Choroid plexus epithelial cell (primary cell): Measurements from ENCODE around the gene CPNE9.

Source experiments
- DNase-seq: peaks from one replicate; pipeline ENCODE4 v3.0.0-alpha.2; 2010; ENCODE audit warnings: low read depth
- H3K4me3 ChIP-seq: 2 replicates; pipeline ENCODE4 v1.5.1; 2011; ENCODE audit warnings: low read depth, mild to moderate bottlenecking, control low read depth, low read length, moderate library complexity
- CTCF ChIP-seq: conservative IDR thresholded peaks from 2 replicates; pipeline ENCODE4 v1.5.1; 2011; ENCODE audit warnings: low read depth, mild to moderate bottlenecking, control low read depth, inconsistent platforms, low read length, moderate library complexity

CPNE9 gene

DNA sequence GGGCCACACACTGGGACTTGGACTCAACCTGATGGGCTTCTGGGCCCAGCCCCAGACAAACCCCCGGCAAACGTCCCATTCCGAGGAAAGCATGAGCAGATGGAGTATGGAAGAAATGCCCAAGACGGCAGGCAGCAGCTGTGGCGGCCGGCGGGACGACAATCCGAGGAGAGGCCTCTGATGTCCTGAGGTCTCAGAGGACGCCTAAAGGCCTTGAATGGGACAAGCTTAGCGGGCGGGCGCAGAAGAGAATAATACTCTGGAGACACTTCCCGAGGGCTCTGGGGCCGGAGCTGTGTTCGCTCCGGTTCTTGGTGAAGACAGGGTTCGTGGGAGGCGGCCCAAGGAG is 45.6 kb downstream of the CPNE9 start:
- peak overlapping the region; percentile 60 for H3K4me3 ChIP-seq
- DNase-seq = no peak
- no peak for TF ChIP-seq CTCF

DNA sequence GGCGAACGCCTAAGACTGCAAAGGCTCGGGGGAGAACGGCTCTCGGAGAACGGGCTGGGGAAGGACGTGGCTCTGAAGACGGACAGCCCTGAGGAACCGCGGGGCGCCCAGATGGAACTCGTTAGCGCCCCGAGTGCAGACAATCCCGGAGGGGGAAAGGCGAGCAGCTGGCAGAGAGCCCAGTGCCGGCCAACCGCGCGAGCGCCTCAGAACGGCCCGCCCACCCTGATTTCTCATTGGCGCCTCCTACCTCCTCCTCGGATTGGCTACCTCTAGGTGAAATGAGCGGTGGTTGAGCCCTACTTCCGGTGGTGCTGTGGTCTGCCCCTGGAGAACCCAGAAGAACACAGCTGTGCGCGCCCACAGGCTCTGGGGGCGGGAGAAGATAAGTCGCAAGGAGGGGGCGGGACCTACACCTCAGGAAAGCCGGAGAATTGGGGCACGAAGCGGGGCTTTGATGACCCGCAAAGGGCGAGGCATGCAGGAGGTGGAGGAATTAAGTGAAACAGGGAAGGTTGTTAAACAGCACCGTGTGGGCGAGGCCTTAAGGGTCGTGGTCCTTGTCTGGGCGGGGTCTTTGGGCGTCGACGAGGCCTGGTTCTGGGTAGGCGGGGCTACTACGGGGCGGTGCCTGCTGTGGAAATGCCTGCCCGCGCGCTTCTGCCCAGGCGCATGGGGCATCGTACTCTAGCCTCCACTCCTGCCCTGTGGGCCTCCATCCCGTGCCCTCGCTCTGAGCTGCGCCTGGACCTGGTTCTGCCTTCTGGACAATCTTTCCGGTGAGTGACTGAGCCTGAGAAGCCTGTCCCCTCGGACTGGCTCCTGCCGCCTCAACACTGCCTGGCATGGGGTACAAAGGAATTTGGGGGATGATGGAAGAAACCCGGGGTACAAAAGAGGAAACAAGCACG is 46.3 kb downstream of the CPNE9 start, which contains the start of gene OGG1:
Gene OGG1 (plus strand): TSS at position 308 of the 911 bp plus-strand sequence. CDS start 335 bp downstream, at position 643.
- peak; percentile 99 for DNase-seq
- no peak for TF ChIP-seq CTCF

DNA sequence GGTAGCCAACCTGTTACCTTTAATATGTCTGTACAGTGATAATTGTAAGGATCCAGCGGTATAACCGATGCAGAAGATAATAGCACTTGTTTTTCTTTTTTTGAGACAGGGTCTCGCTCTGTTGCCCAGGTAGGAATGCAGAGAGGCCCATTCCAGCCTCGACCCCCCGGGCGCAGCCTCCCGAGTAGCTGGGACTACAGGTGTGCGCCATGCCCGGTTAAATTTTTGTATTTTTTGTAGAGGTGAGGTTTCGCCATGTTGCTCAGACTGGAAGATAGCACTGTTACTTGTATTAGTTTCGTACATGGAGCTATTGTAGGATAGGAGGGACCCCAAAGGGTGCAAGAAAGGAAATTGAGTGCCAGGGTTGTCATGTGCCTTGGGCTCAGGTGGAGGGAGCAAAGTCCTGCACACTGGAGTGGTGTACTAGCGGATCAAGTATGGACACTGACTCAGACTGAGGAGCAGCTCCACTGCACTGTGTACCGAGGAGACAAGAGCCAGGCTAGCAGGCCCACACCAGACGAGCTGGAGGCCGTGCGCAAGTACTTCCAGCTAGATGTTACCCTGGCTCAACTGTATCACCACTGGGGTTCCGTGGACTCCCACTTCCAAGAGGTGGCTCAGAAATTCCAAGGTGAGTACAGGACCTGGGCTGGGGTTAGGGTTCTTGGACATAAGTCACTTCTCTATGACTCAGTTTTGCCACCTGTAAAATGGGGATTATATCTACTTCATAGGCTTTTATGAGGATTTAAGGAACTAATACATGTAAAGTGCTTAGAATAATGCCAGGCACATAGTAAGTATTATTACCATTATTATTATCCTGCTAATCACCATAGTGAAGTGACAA is 47.2 kb downstream of the CPNE9 start:
- peak overlapping the region; percentile 84 for H3K4me3 ChIP-seq
- no peak for TF ChIP-seq CTCF
- peak; percentile 52 for DNase-seq

More for the DNA sequence above, 46.3 kb downstream of the CPNE9 start, which contains the start of gene OGG1:
- H3K4me3 ChIP-seq = peak within 1 kb of the TSS; percentile 84

- no peak for TF ChIP-seq CTCF
- DNase-seq = no peak
- H3K4me3 ChIP-seq = no peak overlapping the region
Measured at GRCh38 chr3:9754678-9755077, 51.0 kb downstream of the CPNE9 start.

DNA sequence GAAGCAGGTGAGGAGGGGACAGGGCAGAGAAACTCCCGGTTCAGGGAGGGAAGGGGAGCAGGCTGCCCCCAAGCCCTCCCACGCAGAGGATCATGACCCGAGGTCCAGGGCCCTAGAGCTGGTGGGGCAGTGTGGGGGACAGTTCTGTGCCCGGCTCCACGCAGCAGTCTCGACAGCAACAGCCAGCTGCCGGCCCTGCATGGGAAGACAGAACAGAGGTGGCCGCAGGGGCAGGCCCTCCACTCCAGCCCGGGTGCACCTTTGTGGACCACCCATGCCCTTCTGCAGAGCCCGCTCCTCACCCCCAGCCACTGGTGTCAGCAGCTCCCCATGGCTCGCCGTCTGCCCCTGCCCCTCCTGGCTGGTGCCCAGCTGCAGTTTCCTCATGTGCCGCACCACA is 53.8 kb downstream of the CPNE9 start:
- no peak overlapping the region for H3K4me3 ChIP-seq
- DNase-seq = no peak
- no peak for TF ChIP-seq CTCF

- H3K4me3 ChIP-seq = no peak overlapping the region
- TF ChIP-seq CTCF = no peak
- no peak for DNase-seq
Measured at GRCh38 chr3:9760779-9761505, 57.3 kb downstream of the CPNE9 start.
